GM12891 (cell line): ENCODE data around the gene MALAT1.

ENCODE experiments used
- PAX5 ChIP-seq: IDR thresholded peaks from 2 replicates; pipeline ENCODE4 v1.6.1; 2011; ENCODE audit warnings: low read length, moderate library complexity, mild to moderate bottlenecking; ENCODE audit not compliant: insufficient read depth, severe bottlenecking
- POLR2A ChIP-seq: IDR thresholded peaks from 2 replicates; pipeline ENCODE4 v1.6.1; 2011; ENCODE audit warnings: low read depth, low read length, control low read depth
- POLR2AphosphoS5 ChIP-seq: IDR thresholded peaks from 2 replicates; pipeline ENCODE4 v1.6.1; 2011; ENCODE audit warnings: low read depth, low read length, control low read depth
- TAF1 ChIP-seq: IDR thresholded peaks from 2 replicates; pipeline ENCODE4 v1.6.1; 2011; ENCODE audit warnings: low read depth, low read length, control low read depth

- TF ChIP-seq POLR2AphosphoS5 = no peak
- no peak for TF ChIP-seq TAF1
- TF ChIP-seq POLR2A = no peak
- no peak for TF ChIP-seq PAX5
Measured at GRCh38 chr11:65535102-65535501, 36.3 kb downstream of the MALAT1 start.
